Vagina (tissue), 2 donors: ENCODE data around the gene CDAN1. TPM values are rescaled to one million over a fixed set of nuclear protein-coding genes. Genes with fewer than 3 reads are reported as not detected.

Experiments used
- DNase-seq, 2 donors: peaks; one replicate each; pipeline ENCODE4 v3.0.0-alpha.2; 2017; ENCODE audit errors: extremely low spot score in 2 of 2
- H3K27ac ChIP-seq: fragments of 200-600 bp; sonication (generic); one replicate; pipeline ENCODE4 v1.5.1; 2019
- H3K27me3 ChIP-seq: fragments of 200-600 bp; sonication (generic); one replicate; pipeline ENCODE4 v1.5.1; 2019
- H3K36me3 ChIP-seq, 2 donors: fragments of 200-600 bp; sonication (generic); one replicate each; pipeline ENCODE4 v1.5.1; 2017 to 2019
- H3K4me1 ChIP-seq: fragments of 200-600 bp; sonication (generic); one replicate; pipeline ENCODE4 v1.5.1; 2019
- H3K4me3 ChIP-seq, 2 donors: fragments of 200-600 bp; sonication (generic); 1 replicate in 1 of 2; 2 replicates in 1 of 2; pipeline ENCODE4 v1.5.1; 2016 to 2019
- H3K9me3 ChIP-seq: fragments of 200-600 bp; sonication (generic); one replicate; pipeline ENCODE4 v1.5.1; 2019
- POLR2A ChIP-seq, 2 donors: fragments of 450-650 bp; IDR thresholded peaks; one replicate each; pipeline ENCODE4 v1.6.1; 2017; ENCODE audit warnings: antibody characterized with exemption in 2 of 2, mild to moderate bottlenecking in 2 of 2, moderate library complexity in 2 of 2
- POLR2AphosphoS5 ChIP-seq, 2 donors: sonication (generic); formaldehyde crosslinking; IDR thresholded peaks; one replicate each; pipeline ENCODE4 v1.9.0; 2017; ENCODE audit warnings: antibody characterized with exemption in 2 of 2, mild to moderate bottlenecking in 2 of 2, low read depth in 1 of 2; ENCODE audit not compliant: insufficient read depth in 1 of 2
- intact Hi-C: fragments of 100-400 bp; cut with DNase I; formaldehyde crosslinking; loops from one replicate; pipeline ENCODE4 v1.15.1; 2023
- total RNA-seq: library from RNA; depleted of rRNA; stranded (reverse); fragments of >200 nt; gene quantifications from one replicate; pipeline ENCODE4 v1.2.3, GENCODE V29; 2016
- TF ChIP-seq, protein P1 (sequence below), 3 experiments: fragments of 450-650 bp in 2 of 3; fragments of 200-600 bp in 1 of 3; sonication (generic) in 1 of 3; IDR thresholded peaks; one replicate each; pipeline ENCODE4 v1.5.1; 2017 to 2019; ENCODE audit warnings: antibody characterized with exemption in 3 of 3, mild to moderate bottlenecking in 2 of 3, moderate library complexity in 2 of 3

The CDAN1 gene
- total RNA-seq, 1 donor from 2014 or later, result 10.3 TPM

DNA sequence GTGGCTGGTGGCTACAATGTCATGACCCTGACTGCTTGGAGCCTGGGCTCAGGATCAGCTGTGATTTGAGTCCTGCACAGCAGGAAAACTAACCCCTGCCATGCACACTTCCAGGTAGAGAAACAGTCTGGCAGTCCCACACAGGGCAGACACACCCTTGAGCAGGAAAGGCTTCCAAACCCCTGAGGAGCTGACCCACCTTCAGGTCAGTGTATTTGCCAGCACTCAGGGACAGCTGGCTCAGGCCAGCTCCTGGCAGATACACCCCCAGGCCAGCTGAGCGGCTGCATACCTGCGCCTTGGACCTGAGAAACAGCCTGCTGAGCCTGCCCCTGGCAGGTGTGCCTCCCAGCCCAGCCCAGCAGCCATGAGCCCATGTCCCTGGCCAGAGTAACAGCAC, 22.2 kb upstream of the CDAN1 start:
- no peaks in the 10 kb centered on the region for H3K27me3 ChIP-seq

DNA sequence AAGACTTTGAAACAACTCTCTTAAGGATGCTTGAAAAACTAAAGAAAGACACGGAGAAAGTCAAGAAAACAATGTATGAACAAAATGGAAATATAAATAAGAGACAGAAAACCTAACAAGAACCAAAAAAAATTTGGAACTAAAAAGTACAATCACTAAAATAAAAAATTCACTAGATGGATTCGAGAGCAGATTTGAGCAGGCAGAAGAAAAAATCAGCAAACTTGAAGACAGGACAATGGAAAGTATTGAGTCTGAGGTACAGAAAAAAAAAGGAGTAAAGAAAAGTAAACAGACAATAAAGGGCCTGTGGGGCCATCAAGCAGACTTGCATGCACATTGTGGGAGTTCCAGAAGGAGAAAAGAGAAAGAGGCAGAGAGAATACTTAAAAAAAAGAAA, 13.4 kb upstream of the CDAN1 start:
- Histone ChIP-seq H3K36me3 (peaks cover 0 to 24% of the 10 kb centered on the region in 2 donors), H3K27ac (no peak overlapping the region), H3K9me3 (peaks cover 6% of the 10 kb centered on the region), H3K4me3 (no peak overlapping the region), H3K4me1 (no peaks in the 10 kb centered on the region), H3K27me3 (no peaks in the 10 kb centered on the region)
- intact Hi-C loops, result no loop called here
- TF ChIP-seq, protein P1, sequence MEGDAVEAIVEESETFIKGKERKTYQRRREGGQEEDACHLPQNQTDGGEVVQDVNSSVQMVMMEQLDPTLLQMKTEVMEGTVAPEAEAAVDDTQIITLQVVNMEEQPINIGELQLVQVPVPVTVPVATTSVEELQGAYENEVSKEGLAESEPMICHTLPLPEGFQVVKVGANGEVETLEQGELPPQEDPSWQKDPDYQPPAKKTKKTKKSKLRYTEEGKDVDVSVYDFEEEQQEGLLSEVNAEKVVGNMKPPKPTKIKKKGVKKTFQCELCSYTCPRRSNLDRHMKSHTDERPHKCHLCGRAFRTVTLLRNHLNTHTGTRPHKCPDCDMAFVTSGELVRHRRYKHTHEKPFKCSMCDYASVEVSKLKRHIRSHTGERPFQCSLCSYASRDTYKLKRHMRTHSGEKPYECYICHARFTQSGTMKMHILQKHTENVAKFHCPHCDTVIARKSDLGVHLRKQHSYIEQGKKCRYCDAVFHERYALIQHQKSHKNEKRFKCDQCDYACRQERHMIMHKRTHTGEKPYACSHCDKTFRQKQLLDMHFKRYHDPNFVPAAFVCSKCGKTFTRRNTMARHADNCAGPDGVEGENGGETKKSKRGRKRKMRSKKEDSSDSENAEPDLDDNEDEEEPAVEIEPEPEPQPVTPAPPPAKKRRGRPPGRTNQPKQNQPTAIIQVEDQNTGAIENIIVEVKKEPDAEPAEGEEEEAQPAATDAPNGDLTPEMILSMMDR (IDR thresholded peaks at IDR 0.05), result no peak
- TF ChIP-seq POLR2AphosphoS5 (IDR thresholded peaks at IDR 0.05; ENCODE audit: insufficient read depth in 1 of 2, low read depth in 1 of 2), result no peak
- no peak for TF ChIP-seq POLR2A (IDR thresholded peaks at IDR 0.05)
- no peak for DNase-seq

More for the DNA sequence above, 22.2 kb upstream of the CDAN1 start:
- Histone ChIP-seq H3K9me3 (peaks cover 6% of the 10 kb centered on the region), H3K36me3 (peaks cover 0 to 7% of the 10 kb centered on the region in 2 donors), H3K27ac (no peak overlapping the region), H3K4me1 (no peaks in the 10 kb centered on the region), H3K4me3 (no peak overlapping the region)
- DNase-seq, result no peak
- TF ChIP-seq, protein P1 (IDR thresholded peaks at IDR 0.05), result no peak
- TF ChIP-seq POLR2AphosphoS5 (IDR thresholded peaks at IDR 0.05; ENCODE audit: insufficient read depth in 1 of 2, low read depth in 1 of 2), result no peak
- intact Hi-C loops, result no loop called here

DNA sequence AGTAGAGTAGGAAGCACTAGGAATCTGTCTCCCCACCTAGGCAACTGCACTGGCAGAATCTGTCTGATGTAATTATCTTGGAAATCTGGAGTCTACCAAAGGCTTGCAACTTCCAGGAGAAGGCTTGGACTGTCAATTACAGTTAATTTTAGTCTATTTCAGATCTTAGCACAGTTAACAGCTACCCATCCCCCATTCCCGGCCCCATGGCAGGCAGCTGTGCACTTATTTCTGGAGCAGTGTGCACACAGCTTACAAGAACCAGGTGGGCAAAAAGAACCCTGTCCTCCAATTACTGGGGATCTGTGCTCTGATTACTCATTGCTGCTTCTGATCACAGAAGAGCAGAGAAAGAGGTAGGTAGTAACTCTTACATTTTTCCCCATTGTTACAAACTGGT, 12.3 kb upstream of the CDAN1 start:
- H3K9me3 ChIP-seq, result peaks cover 6% of the 10 kb centered on the region
- H3K27me3 ChIP-seq, result no peaks in the 10 kb centered on the region
- no peak overlapping the region for H3K4me3 ChIP-seq
- intact Hi-C loops, result no loop called here
- TF ChIP-seq, protein P1 (IDR thresholded peaks at IDR 0.05), result no peak
- TF ChIP-seq POLR2AphosphoS5 (IDR thresholded peaks at IDR 0.05; ENCODE audit: insufficient read depth in 1 of 2, low read depth in 1 of 2) (no peak), POLR2A (IDR thresholded peaks at IDR 0.05) (no peak)
- DNase-seq, result no peak
- H3K27ac ChIP-seq, result no peak overlapping the region
- peaks cover 0 to 26% of the 10 kb centered on the region in 2 donors for H3K36me3 ChIP-seq
- no peaks in the 10 kb centered on the region for H3K4me1 ChIP-seq

DNA sequence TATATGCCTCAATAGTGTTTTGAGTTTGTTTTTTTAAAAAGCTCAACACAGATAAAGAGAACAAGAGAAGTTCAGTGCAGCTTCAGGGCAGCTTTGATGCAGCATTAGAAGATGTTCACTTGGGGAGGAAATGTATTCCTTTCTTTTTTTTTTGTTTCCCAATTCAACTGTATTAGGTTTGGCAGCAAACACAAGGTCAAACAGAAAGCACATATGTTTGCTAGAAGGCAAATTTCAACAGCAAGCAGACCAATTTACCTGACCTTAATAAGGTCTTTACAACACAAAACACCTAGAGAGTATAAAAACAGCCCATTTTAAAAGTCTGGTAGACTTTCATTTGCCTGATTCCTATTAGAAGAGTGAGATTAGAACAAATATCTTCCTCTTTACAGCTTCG, 7.3 kb upstream of the CDAN1 start:
- no peak for DNase-seq
- Histone ChIP-seq H3K4me3 (no peak overlapping the region), H3K9me3 (no peaks in the 10 kb centered on the region), H3K27me3 (no peaks in the 10 kb centered on the region), H3K4me1 (no peaks in the 10 kb centered on the region), H3K36me3 (peaks cover 0 to 8% of the 10 kb centered on the region in 2 donors), H3K27ac (no peak overlapping the region)
- TF ChIP-seq POLR2A (IDR thresholded peaks at IDR 0.05), result no peak
- intact Hi-C loops, result no loop called here

DNA sequence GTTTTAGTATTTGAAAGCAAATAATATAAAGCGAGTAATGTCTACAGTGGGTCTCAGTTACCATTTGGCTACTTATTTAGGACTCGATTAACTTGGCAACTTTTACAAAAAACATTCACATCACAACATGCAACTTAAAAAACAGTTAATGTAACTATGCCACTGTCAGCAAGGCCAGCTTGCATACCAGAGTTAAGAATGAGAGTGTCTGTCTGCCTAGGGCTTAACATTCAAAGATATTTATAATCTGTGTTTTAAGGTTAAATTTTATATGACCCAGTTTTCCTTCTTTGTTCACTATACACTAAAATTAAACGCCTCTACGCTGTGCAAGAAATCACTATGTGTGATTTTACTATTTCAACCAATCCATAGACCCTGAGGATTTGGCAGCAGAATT, 5.2 kb upstream of the CDAN1 start:
- intact Hi-C loops, result no loop called here
- DNase-seq, result no peak
- no peak overlapping the region for H3K4me3 ChIP-seq
- H3K36me3 ChIP-seq, result peaks cover 0 to 8% of the 10 kb centered on the region in 2 donors
- H3K9me3 ChIP-seq, result no peaks in the 10 kb centered on the region
- no peaks in the 10 kb centered on the region for H3K27me3 ChIP-seq
- H3K27ac ChIP-seq, result no peak overlapping the region
- peaks cover 6% of the 10 kb centered on the region for H3K4me1 ChIP-seq
- no peak for TF ChIP-seq POLR2A (IDR thresholded peaks at IDR 0.05)
- TF ChIP-seq, protein P1 (IDR thresholded peaks at IDR 0.05), result no peak
- TF ChIP-seq POLR2AphosphoS5 (IDR thresholded peaks at IDR 0.05; ENCODE audit: insufficient read depth in 1 of 2, low read depth in 1 of 2), result no peak

DNA sequence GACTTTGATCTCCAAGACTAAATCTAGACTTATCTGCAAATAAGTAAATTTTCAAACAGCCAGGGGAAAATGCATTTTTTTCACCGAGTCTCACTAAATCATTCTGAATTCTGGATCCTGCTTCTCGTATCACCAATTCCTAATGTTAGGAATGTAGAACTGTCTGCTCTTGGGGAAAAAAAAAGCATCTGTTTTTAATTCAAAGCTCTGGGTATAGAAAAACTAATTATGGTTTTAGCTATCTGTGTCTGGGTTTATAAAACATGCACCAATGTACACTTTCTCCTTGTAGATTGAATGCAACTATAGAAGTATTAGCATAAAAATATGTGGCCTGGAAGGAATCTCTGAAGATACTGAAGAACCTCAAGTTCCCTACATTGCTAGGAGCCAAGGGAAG, 4.8 kb upstream of the CDAN1 start:
- Histone ChIP-seq H3K9me3 (no peaks in the 10 kb centered on the region), H3K27me3 (no peaks in the 10 kb centered on the region), H3K4me1 (peaks cover 6% of the 10 kb centered on the region), H3K4me3 (no peak overlapping the region), H3K27ac (no peak overlapping the region), H3K36me3 (peaks cover 0 to 8% of the 10 kb centered on the region in 2 donors)
- TF ChIP-seq POLR2A (IDR thresholded peaks at IDR 0.05), result no peak
- no peak for TF ChIP-seq POLR2AphosphoS5 (IDR thresholded peaks at IDR 0.05; ENCODE audit: insufficient read depth in 1 of 2, low read depth in 1 of 2)
- TF ChIP-seq, protein P1 (IDR thresholded peaks at IDR 0.05), result no peak
- DNase-seq, result no peak
- intact Hi-C loops, result no loop called here
